ENCODE results near the gene SIRPG. TPM values are rescaled to one million over a fixed set of nuclear protein-coding genes. Genes with fewer than 3 reads are reported as not detected.

The SIRPG gene
- total and polyA plus RNA-seq, 10 donors, result 5.1 to 13.6 (median 9.0) TPM

DNA sequence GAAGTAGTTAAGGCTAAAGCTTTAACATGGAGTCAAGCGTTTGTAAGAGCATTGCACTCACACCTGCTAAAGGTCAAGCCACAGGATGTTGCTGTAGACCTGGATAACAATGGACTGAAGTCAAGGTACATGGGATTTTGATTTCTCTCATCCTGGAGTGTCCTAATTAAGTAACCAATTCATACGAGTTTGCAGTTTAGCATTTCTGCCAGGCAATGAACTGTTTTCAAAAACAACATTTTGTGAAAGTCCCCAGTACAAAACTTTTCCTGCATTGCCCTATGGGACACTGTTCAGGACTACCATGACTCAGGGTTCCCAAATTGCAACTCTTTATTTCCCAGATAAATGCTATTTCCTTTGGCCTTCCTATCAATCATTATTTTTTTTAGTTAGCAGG, 20.4 kb downstream of the SIRPG start:
- Histone ChIP-seq H3K4me3 (no peak overlapping the region), H3K9me3 (peaks cover 0 to 10% (median 2%) of the 10 kb centered on the region in 8 donors), H3K27ac (no peak overlapping the region), H3K36me3 (no peaks in the 10 kb centered on the region), H3K4me1 (peaks cover 0 to 22% (median 5%) of the 10 kb centered on the region in 6 donors), H3K27me3 (replicated peaks in 1 of 7) (no peaks in the 10 kb centered on the region)
- DNase-seq, result no peak
- 48 to 64% (median 54%) methylated on average over 2 of the region's 2 CpGs for WGBS, 5 donors
- TF ChIP-seq POLR2A (IDR thresholded peaks at IDR 0.05) (no peak), POLR2AphosphoS5 (IDR thresholded peaks at IDR 0.05) (no peak), CTCF (IDR thresholded peaks at IDR 0.05 in 8 of 11, conservative IDR thresholded peaks at IDR 0.05 in 3 of 11) (no peak)
- intact Hi-C loops (cut with DNase I; ENCODE audit: low total_unique reads), result no loop called here

- Histone ChIP-seq H3K4me1 (peaks cover 0 to 28% (median 5%) of the 10 kb centered on the region in 6 donors), H3K36me3 (no peaks in the 10 kb centered on the region), H3K9me3 (peaks cover 0 to 7% (median under 1%) of the 10 kb centered on the region in 8 donors), H3K27ac (no peak overlapping the region), H3K27me3 (replicated peaks in 1 of 7) (no peaks in the 10 kb centered on the region), H3K4me3 (no peak overlapping the region)
- DNase-seq, result no peak
- intact Hi-C loops (cut with DNase I; ENCODE audit: low total_unique reads), result no loop called here
- 72 to 91% (median 89%) methylated on average over 2 of the region's 2 CpGs for whole genome bisulfite sequencing, 5 donors
- TF ChIP-seq CTCF (IDR thresholded peaks at IDR 0.05 in 8 of 11, conservative IDR thresholded peaks at IDR 0.05 in 3 of 11) (no peak), POLR2AphosphoS5 (IDR thresholded peaks at IDR 0.05) (no peak), POLR2A (IDR thresholded peaks at IDR 0.05) (no peak)
Observed at GRCh38 chr20:1636621-1637020, 21.0 kb downstream of the SIRPG start.

DNA sequence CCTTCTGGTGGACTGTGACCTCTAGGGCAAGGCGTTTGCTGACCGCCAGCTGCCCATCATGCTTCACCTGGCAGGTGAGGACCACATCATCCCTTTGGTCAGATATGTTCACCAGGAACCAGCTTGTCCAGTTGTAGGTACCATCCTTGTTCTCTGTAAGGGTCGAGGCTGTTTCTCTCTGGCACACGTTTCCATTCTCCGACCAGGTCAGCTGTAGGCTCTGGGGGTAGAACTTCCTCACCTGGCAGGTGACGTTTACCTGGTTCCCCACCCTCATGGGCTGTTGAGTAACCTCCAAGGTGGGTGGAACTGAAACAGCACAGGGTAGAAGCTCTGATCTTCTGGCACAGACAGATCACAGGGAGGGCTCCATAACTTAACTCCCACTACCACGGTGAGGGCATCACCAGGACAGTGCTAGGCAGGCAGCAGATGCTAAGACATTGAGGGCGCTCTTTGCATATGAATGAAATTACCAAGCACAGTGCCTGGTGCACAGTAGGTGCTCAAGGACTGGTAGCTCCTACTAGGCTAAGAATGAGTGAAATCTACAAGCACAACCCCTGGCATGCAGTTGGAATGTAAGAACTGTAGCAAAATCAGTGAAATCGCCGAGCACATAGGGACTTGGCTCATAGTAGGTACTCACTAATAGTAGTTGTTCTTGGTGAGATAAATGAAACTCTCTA, 22.1 kb downstream of the SIRPG start:
- H3K27me3 ChIP-seq (replicated peaks in 1 of 7), result no peaks in the 10 kb centered on the region
- intact Hi-C loops (cut with DNase I; ENCODE audit: low total_unique reads), result no loop called here
- 81 to 93% (median 87%) methylated on average over 9 to 10 of the region's 10 CpGs for WGBS, 5 donors

More for the DNA sequence above, 22.1 kb downstream of the SIRPG start:
- peaks cover 0 to 27% (median 2%) of the 10 kb centered on the region in 6 donors for H3K4me1 ChIP-seq
- no peak overlapping the region for H3K27ac ChIP-seq
- H3K36me3 ChIP-seq, result no peaks in the 10 kb centered on the region
- no peak for DNase-seq
- H3K4me3 ChIP-seq, result no peak overlapping the region
- peaks cover 0 to 7% (median 0%) of the 10 kb centered on the region in 8 donors for H3K9me3 ChIP-seq
- TF ChIP-seq POLR2AphosphoS5 (IDR thresholded peaks at IDR 0.05), result no peak
- TF ChIP-seq POLR2A (IDR thresholded peaks at IDR 0.05), result no peak
- no peak for TF ChIP-seq CTCF (IDR thresholded peaks at IDR 0.05 in 8 of 11, conservative IDR thresholded peaks at IDR 0.05 in 3 of 11)
